ENCODE results near the gene CRABP2. TPM values are rescaled to one million over a fixed set of nuclear protein-coding genes. Genes with fewer than 3 reads are reported as not detected.
A peak's percentile ranks its signal among the peaks of the same experiment; 100 is the strongest.

CRABP2 gene
- total RNA-seq, 1 experiment from 2014 or later: 1.9 TPM

DNA sequence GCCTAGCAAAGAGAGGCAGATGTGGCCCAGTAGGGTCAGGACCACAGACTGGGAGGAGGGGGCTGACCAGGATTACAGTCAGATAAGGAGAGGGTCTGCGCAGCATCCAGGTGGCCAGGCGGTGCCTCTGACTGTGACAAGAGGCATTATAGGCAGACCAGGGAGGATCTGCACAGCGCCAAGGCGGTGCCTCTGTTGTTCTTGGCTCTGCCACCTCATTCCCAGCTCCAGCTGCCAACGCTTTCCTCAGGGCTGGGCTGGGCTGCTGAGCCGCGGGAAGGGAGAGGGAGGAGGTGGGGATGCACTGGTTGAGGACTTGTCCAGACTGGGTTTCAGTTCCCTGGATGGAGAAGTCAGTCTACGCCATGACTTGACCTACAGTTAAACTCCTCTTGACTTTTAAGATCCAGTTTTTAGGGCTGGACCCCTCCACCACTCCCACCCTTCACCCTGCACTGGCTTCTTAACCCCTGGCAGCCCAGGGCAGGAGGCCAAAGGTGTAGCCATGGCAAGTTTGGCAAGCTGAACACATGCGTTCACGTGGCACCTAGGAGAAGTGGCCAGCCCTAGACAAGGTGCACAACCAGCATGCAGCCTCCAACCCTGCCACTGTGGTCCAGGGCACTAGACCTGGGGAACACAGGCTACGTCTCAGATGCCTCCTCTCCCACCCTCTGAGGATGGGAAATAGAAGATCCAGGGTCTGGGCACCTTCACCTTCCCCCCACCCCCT, 4.5 kb upstream of the CRABP2 start:
- H3K9me3 Mint-ChIP-seq (ENCODE audit: unreplicated experiment): no peaks in the 10 kb centered on the region
- peak overlapping the region; percentile 6 for H3K27ac Mint-ChIP-seq (ENCODE audit: low read depth, unreplicated experiment)
- ChIA-PET CTCF (interaction anchor here (0.6 to 47.2 kb wide), 9 partner anchors 3 to 181 kb away, joined by 3 to 2415 read pairs (median 10); partner anchors contain the start of genes CRABP2, ISG20L2, METTL25B and NES), POLR2A (interaction anchor here (0.7 to 9.9 kb wide), 9 partner anchors 11 to 187 kb away, joined by 3 to 71 read pairs (median 4); partner anchors contain the start of genes ISG20L2, METTL25B, MRPL24 and PRCC)
- TF ChIP-seq, protein P1, sequence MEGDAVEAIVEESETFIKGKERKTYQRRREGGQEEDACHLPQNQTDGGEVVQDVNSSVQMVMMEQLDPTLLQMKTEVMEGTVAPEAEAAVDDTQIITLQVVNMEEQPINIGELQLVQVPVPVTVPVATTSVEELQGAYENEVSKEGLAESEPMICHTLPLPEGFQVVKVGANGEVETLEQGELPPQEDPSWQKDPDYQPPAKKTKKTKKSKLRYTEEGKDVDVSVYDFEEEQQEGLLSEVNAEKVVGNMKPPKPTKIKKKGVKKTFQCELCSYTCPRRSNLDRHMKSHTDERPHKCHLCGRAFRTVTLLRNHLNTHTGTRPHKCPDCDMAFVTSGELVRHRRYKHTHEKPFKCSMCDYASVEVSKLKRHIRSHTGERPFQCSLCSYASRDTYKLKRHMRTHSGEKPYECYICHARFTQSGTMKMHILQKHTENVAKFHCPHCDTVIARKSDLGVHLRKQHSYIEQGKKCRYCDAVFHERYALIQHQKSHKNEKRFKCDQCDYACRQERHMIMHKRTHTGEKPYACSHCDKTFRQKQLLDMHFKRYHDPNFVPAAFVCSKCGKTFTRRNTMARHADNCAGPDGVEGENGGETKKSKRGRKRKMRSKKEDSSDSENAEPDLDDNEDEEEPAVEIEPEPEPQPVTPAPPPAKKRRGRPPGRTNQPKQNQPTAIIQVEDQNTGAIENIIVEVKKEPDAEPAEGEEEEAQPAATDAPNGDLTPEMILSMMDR (IDR thresholded peaks at IDR 0.05; ENCODE audit: unreplicated experiment): no peak
- H3K36me3 Mint-ChIP-seq (ENCODE audit: insufficient read depth, unreplicated experiment): no peaks in the 10 kb centered on the region
- no peaks in the 10 kb centered on the region for H3K27me3 Mint-ChIP-seq (ENCODE audit: insufficient read depth, unreplicated experiment)
- BruUV-seq (replicated peaks): no TSS peak
- no peak overlapping the region for H3K4me3 Mint-ChIP-seq (ENCODE audit: unreplicated experiment)
- intact Hi-C loops (cut with micrococcal nuclease): loop anchor here (1.0 kb wide), 1 partner anchor 16 kb away; no protein-coding TSS in a partner anchor
- peaks cover 37% of the 10 kb centered on the region for H3K4me1 Mint-ChIP-seq (ENCODE audit: insufficient read depth, unreplicated experiment)
- peak; percentile 98 for DNase-seq (ENCODE audit: unreplicated experiment)

DNA sequence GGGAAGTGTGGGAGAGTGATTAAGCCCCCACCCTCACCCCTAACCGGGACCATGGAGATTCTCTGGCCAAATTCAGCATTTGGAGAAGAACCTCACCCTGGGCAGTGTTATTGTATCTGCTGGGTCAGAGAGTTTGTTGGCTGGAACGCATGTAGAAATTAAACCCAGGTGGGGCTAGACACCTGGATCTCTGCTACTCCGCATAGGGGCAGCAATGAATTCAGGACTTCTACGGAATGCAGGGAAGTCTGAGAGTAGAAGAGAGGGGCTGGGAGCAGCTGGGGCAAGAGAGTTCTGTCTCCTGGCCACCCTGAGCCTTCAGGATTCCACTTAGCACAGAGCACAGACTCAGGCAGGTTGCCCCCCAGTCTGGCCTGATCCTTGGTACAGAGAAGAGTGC, 3.6 kb upstream of the CRABP2 start:
- intact Hi-C loops (cut with micrococcal nuclease): no loop called here
- DNase-seq (ENCODE audit: unreplicated experiment): no peak
- Mint-ChIP-seq H3K4me1 (ENCODE audit: insufficient read depth, unreplicated experiment) (peaks cover 44% of the 10 kb centered on the region), H3K27me3 (ENCODE audit: insufficient read depth, unreplicated experiment) (no peaks in the 10 kb centered on the region), H3K4me3 (ENCODE audit: unreplicated experiment) (no peak overlapping the region), H3K9me3 (ENCODE audit: unreplicated experiment) (no peaks in the 10 kb centered on the region), H3K27ac (ENCODE audit: low read depth, unreplicated experiment) (no peak overlapping the region), H3K36me3 (ENCODE audit: insufficient read depth, unreplicated experiment) (no peaks in the 10 kb centered on the region)
- no TSS peak for BruUV-seq (replicated peaks)
- POLR2A ChIA-PET: interaction anchor here (1.2 to 9.9 kb wide), 3 partner anchors 18 to 58 kb away, joined by 3 to 71 read pairs (median 63); partner anchors contain the start of genes ISG20L2, METTL25B and PRCC
- TF ChIP-seq, protein P1 (IDR thresholded peaks at IDR 0.05; ENCODE audit: unreplicated experiment): no peak
- CTCF ChIA-PET: interaction anchor here (0.6 to 47.2 kb wide), 8 partner anchors 4 to 108 kb away, joined by 3 to 2415 read pairs (median 4); partner anchors contain the start of genes CRABP2, GPATCH4, ISG20L2 and METTL25B

GRCh38 chr1:156708218-156708661, 2.9 kb upstream of the CRABP2 start:
- peaks cover 44% of the 10 kb centered on the region for H3K4me1 Mint-ChIP-seq (ENCODE audit: insufficient read depth, unreplicated experiment)
- no peak for DNase-seq (ENCODE audit: unreplicated experiment)
- no peak overlapping the region for H3K4me3 Mint-ChIP-seq (ENCODE audit: unreplicated experiment)
- H3K27me3 Mint-ChIP-seq (ENCODE audit: insufficient read depth, unreplicated experiment): no peaks in the 10 kb centered on the region
- ChIA-PET CTCF (interaction anchor here (0.6 to 47.2 kb wide), 9 partner anchors 5 to 176 kb away, joined by 3 to 2415 read pairs (median 4); partner anchors contain the start of genes CRABP2, GPATCH4, ISG20L2 and METTL25B), POLR2A (interaction anchor here (0.6 to 9.9 kb wide), 4 partner anchors 12 to 35 kb away, joined by 3 to 71 read pairs (median 34); partner anchors contain the start of genes ISG20L2 and METTL25B)
- BruUV-seq (replicated peaks): no TSS peak
- H3K9me3 Mint-ChIP-seq (ENCODE audit: unreplicated experiment): no peaks in the 10 kb centered on the region
- intact Hi-C loops (cut with micrococcal nuclease): no loop called here
- TF ChIP-seq, protein P1 (IDR thresholded peaks at IDR 0.05; ENCODE audit: unreplicated experiment): no peak
- H3K27ac Mint-ChIP-seq (ENCODE audit: low read depth, unreplicated experiment): no peak overlapping the region
- no peaks in the 10 kb centered on the region for H3K36me3 Mint-ChIP-seq (ENCODE audit: insufficient read depth, unreplicated experiment)
